ENCODE data around the gene FLT3. TPM values are rescaled to one million over a fixed set of nuclear protein-coding genes. Genes with fewer than 3 reads are reported as not detected.

Gene FLT3
- total and polyA plus RNA-seq, 9 of the 15 experiments (the other 6 are each of a cell fraction or from before 2014, with no cell fraction given) = not detected

- intact Hi-C loops (cut with micrococcal nuclease) (no loop called here), in situ Hi-C loops (cut with MboI) (loop anchor here (25.0 kb wide), 1 partner anchor 456 kb away; no protein-coding TSS in a partner anchor)
- ChIA-PET CTCF (ENCODE audit: low intra/inter-chr PET ratio) (no interaction called here), POLR2A (no interaction called here)
- no peaks in the 10 kb centered on the region for H3K9me3 ChIP-seq (replicated peaks; ENCODE audit: control insufficient read depth, insufficient read depth, low read depth, low read length)
- H3K36me3 ChIP-seq (ENCODE audit: control insufficient read depth, insufficient read depth, low read length) = no peaks in the 10 kb centered on the region
- H2AFZ ChIP-seq (ENCODE audit: low read depth, low read length) = no peak overlapping the region
- no peak for FAIRE-seq
- no peak for DNase-seq (ENCODE audit: extremely low read depth in 1 of 4, low spot score in 3 of 4)
- H3K4me2 ChIP-seq (ENCODE audit: insufficient read depth, low read length) = no peak overlapping the region
- no peak overlapping the region for H3K27ac ChIP-seq (ENCODE audit: extremely low read depth, low read depth, low read length)
- H3K9me1 ChIP-seq (ENCODE audit: control insufficient read depth, insufficient read depth, low read length) = no peaks in the 10 kb centered on the region
- ATAC-seq = no peak
- H3K4me1 ChIP-seq (replicated peaks in 1 of 2; ENCODE audit: control insufficient read depth in 2 of 2, insufficient read depth in 2 of 2, low read length in 2 of 2) = no peaks in the 10 kb centered on the region; a peak in 1 of 5 replicates
- no peaks in the 10 kb centered on the region for H4K20me1 ChIP-seq (replicated peaks; ENCODE audit: control insufficient read depth, insufficient read depth, low read length)
- no TSS peak for BruUV-seq (replicated peaks)
- no peak overlapping the region for H3K9ac ChIP-seq (ENCODE audit: insufficient read depth in 1 of 2, low read depth in 2 of 2, low read length in 2 of 2)
- peaks cover 12 to 81% of the 10 kb centered on the region in 2 experiments; a peak in 4 of 5 replicates for H3K27me3 ChIP-seq (ENCODE audit: control insufficient read depth in 2 of 2, insufficient read depth in 2 of 2, low read length in 2 of 2)
- no peak overlapping the region for H3K4me3 ChIP-seq
- 8% methylated on average over 13 of the region's 86 CpGs for WGBS (ENCODE audit: insufficient coverage, low coverage, missing lambda C conversion rate)
- H3K79me2 ChIP-seq (ENCODE audit: control insufficient read depth, insufficient read depth, low read length) = no peaks in the 10 kb centered on the region
- TF ChIP-seq HDAC2 (IDR thresholded peaks at IDR 0.05) (no peak), USF1 (CRISPR knock-in tag; IDR thresholded peaks at IDR 0.05) (no peak), DPF2 (IDR thresholded peaks at IDR 0.05) (no peak), EP300 (IDR thresholded peaks at IDR 0.05; ENCODE audit: low read length) (no peak), NCOA2 (IDR thresholded peaks at IDR 0.05; ENCODE audit: partially characterized antibody in 2 of 2) (no peak), CREB5 (CRISPR knock-in tag; IDR thresholded peaks at IDR 0.05) (no peak), KDM2B (CRISPR knock-in tag; IDR thresholded peaks at IDR 0.05) (no peak), ZNF12 (CRISPR knock-in tag; IDR thresholded peaks at IDR 0.05) (no peak), TCFL5 (CRISPR knock-in tag; conservative IDR thresholded peaks at IDR 0.05) (no peak), NR1H2 (CRISPR knock-in tag; IDR thresholded peaks at IDR 0.05) (no peak), ATF1 (CRISPR knock-in tag; IDR thresholded peaks at IDR 0.05) (no peak), ATF1 (tag; IDR thresholded peaks at IDR 0.05) (no peak), JUN (IDR thresholded peaks at IDR 0.05; ENCODE audit: borderline replicate concordance, low read depth, low read length) (no peak), JUN (CRISPR knock-in tag; IDR thresholded peaks at IDR 0.05; ENCODE audit: borderline replicate concordance) (no peak), MXD1 (CRISPR knock-in tag; IDR thresholded peaks at IDR 0.05; ENCODE audit: borderline replicate concordance, poor library complexity, severe bottlenecking) (no peak), ZNF785 (CRISPR knock-in tag; IDR thresholded peaks at IDR 0.05) (no peak), PTBP1 (IDR thresholded peaks at IDR 0.05; ENCODE audit: low read depth, low read length) (no peak), RB1 (IDR thresholded peaks at IDR 0.05; ENCODE audit: low read depth) (no peak), SAFB (IDR thresholded peaks at IDR 0.05; ENCODE audit: borderline replicate concordance, low read depth, low read length) (no peak)
These were observed 131.9 kb downstream of the FLT3 start for GRCh38 chr13:27968316-27969081.

Data from K562 (cell line).